Mesenchymal stem cell (in vitro differentiated cells and primary cell): ENCODE measurements around the gene POLR3C.
A peak's percentile ranks its signal among the peaks of the same experiment; 100 is the strongest.
"Not testable (repeated sequence)": the region's sequence is repeated elsewhere in the genome, so short reads cannot be mapped to it uniquely, and the experiment has no call there.

Experiments
- DNase-seq: peaks from one replicate; pipeline ENCODE4 v3.0.0-alpha.2; 2013
- H2AFZ ChIP-seq: one replicate; pipeline ENCODE4 v1.6.1; 2013; ENCODE audit warnings: low read depth, mild to moderate bottlenecking, control low read depth, inconsistent platforms, low read length, moderate library complexity
- H2AK5ac ChIP-seq: 2 replicates; pipeline ENCODE4 v1.6.1; 2013; ENCODE audit warnings: low read length, moderate library complexity, mild to moderate bottlenecking, inconsistent platforms; ENCODE audit not compliant: severe bottlenecking
- H2BK120ac ChIP-seq: one replicate; pipeline ENCODE4 v1.6.1; 2013; ENCODE audit warnings: low read depth, mild to moderate bottlenecking, inconsistent platforms, low read length, moderate library complexity
- H2BK12ac ChIP-seq, 2 experiments: one replicate each; pipeline ENCODE4 v1.6.1; 2013; ENCODE audit warnings: inconsistent platforms in 2 of 2, low read length in 2 of 2, mild to moderate bottlenecking in 2 of 2, moderate library complexity in 2 of 2, control low read depth in 1 of 2
- H2BK15ac ChIP-seq: one replicate; pipeline ENCODE4 v1.6.1; 2013; ENCODE audit warnings: mild to moderate bottlenecking, low read depth, inconsistent platforms; ENCODE audit not compliant: poor library complexity, severe bottlenecking
- H2BK5ac ChIP-seq: 2 replicates; pipeline ENCODE4 v1.6.1; 2013; ENCODE audit warnings: low read depth, mild to moderate bottlenecking, low read length, control low read depth, inconsistent platforms; ENCODE audit not compliant: poor library complexity, severe bottlenecking
- H3K14ac ChIP-seq, 2 experiments: one replicate each; pipeline ENCODE4 v1.6.1; 2013; ENCODE audit warnings: inconsistent platforms in 2 of 2, low read length in 2 of 2, control low read depth in 1 of 2, mild to moderate bottlenecking in 1 of 2, moderate library complexity in 1 of 2
- H3K18ac ChIP-seq, 2 experiments: one replicate each; pipeline ENCODE4 v1.6.1; 2013; ENCODE audit warnings: inconsistent platforms in 2 of 2, low read length in 2 of 2, control low read depth in 1 of 2, low read depth in 1 of 2, mild to moderate bottlenecking in 1 of 2
- H3K23ac ChIP-seq, 2 experiments: one replicate each; pipeline ENCODE4 v1.6.1; 2013; ENCODE audit warnings: inconsistent platforms in 2 of 2, low read length in 2 of 2, mild to moderate bottlenecking in 2 of 2, moderate library complexity in 2 of 2, control low read depth in 1 of 2
- H3K27ac ChIP-seq: 2 replicates; pipeline ENCODE4 v1.5.1; 2013; ENCODE audit warnings: mild to moderate bottlenecking, moderate library complexity, low read length, control low read depth, inconsistent platforms; ENCODE audit not compliant: poor library complexity, severe bottlenecking
- H3K27me3 ChIP-seq, 2 experiments: 2 replicates each; pipeline versions ENCODE4 v1.6.1 to v1.7.0; 2013; ENCODE audit warnings: low read length in 2 of 2, mild to moderate bottlenecking in 2 of 2, moderate library complexity in 2 of 2, control low read depth in 1 of 2, inconsistent platforms in 1 of 2; ENCODE audit not compliant: control insufficient read depth in 1 of 2, insufficient read depth in 1 of 2
- H3K36me3 ChIP-seq, 2 experiments: 2 replicates each; pipeline versions ENCODE4 v1.6.1 to v1.7.0; 2013; ENCODE audit warnings: low read length in 2 of 2, control low read depth in 1 of 2, inconsistent platforms in 1 of 2, low read depth in 1 of 2, mild to moderate bottlenecking in 1 of 2; ENCODE audit not compliant: insufficient read depth in 2 of 2, control insufficient read depth in 1 of 2
- H3K4ac ChIP-seq, 2 experiments: one replicate each; pipeline ENCODE4 v1.6.1; 2013; ENCODE audit warnings: inconsistent platforms in 2 of 2, low read length in 2 of 2, mild to moderate bottlenecking in 2 of 2, moderate library complexity in 2 of 2, control low read depth in 1 of 2, low read depth in 1 of 2
- H3K4me1 ChIP-seq: 2 replicates; pipeline ENCODE4 v1.6.1; 2013; ENCODE audit warnings: low read depth, low read length, control low read depth; ENCODE audit not compliant: control insufficient read depth, insufficient read depth
- H3K4me2 ChIP-seq: 2 replicates; pipeline ENCODE4 v1.6.1; 2013; ENCODE audit warnings: low read length, mild to moderate bottlenecking, inconsistent platforms; ENCODE audit not compliant: poor library complexity, severe bottlenecking
- H3K4me3 ChIP-seq, 2 experiments: 2 replicates each; pipeline versions ENCODE4 v1.5.1 to v1.7.0; 2013; ENCODE audit warnings: low read length in 2 of 2, mild to moderate bottlenecking in 2 of 2, control low read depth in 1 of 2, low read depth in 1 of 2; ENCODE audit not compliant: insufficient read depth in 1 of 2
- H3K79me1 ChIP-seq: replicated peaks from 2 replicates; pipeline ENCODE4 v1.6.1; 2013; ENCODE audit warnings: mild to moderate bottlenecking, control low read depth, low read length, inconsistent platforms; ENCODE audit not compliant: poor library complexity, severe bottlenecking
- H3K9ac ChIP-seq: 2 replicates; pipeline ENCODE4 v1.7.0; 2013; ENCODE audit warnings: mild to moderate bottlenecking, low read length, moderate library complexity
- H3K9me3 ChIP-seq: 2 replicates; pipeline ENCODE4 v1.7.0; 2013; ENCODE audit warnings: mild to moderate bottlenecking, low read length; ENCODE audit not compliant: control insufficient read depth
- H4K8ac ChIP-seq: one replicate; pipeline ENCODE4 v1.6.1; 2013; ENCODE audit warnings: inconsistent platforms, mild to moderate bottlenecking, low read length, moderate library complexity
- H4K91ac ChIP-seq: one replicate; pipeline ENCODE4 v1.6.1; 2013; ENCODE audit warnings: mild to moderate bottlenecking, low read length, inconsistent platforms
- WGBS: methylation state at CpG from one replicate; pipeline ENCODE4 v1.1.7; 2013; ENCODE audit warnings: mixed read lengths; 5-methylcytosine and 5-hydroxymethylcytosine counted together

POLR3C gene

DNA sequence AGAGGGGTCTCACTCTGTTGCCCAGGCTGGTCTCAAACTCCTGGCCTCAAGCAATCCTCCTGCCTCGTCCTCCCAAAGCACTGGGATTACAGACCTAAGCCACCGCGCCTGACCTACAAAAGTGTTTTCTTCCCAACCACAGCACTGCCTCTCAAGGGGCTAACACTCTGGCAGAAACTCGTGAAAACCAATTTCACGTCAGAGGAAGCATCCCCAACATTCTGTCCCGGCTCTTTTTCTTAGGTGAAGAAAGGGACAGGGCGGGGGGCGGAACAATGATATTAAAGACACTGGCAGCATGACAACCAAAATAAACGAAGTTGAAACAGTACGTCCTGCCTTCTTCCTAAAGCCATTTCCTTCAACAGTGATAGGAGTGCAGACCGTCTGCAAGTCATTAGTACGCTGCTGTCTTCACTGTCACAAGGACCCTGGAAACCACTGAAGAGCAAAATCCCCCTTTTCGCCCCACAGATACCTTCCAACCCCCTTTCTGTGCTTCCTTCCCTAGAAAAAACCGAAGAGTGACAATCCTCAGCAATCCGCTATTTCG, 1.1 kb upstream of the POLR3C start:
- not testable (repeated sequence) for H3K14ac ChIP-seq
- WGBS: no CpG with 5 or more reads among the region's 16 CpGs

DNA sequence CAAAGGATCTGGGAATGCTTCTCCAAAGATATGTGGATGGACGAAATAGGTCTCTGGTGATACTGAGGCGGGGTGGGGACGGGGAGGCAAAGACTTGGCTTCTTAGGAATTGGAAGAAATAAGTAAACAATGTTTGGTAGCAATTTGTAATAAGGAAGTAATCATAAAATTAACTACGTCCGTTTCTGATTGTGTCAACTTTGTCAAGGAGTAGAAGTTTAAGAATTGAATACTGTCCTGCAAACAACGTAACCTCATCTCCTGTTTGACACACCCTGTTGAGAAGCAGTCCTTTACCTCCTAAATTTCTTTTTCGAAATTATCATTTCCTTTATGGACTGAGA, 471 bp downstream of the POLR3C start:
- no peak overlapping the region for H2AK5ac ChIP-seq
- no peaks in the 10 kb centered on the region for H3K4me1 ChIP-seq
- H3K23ac ChIP-seq: peak overlapping the region in 1 of 2 experiments; percentile 99
- H3K18ac ChIP-seq: peak overlapping the region; percentile 82 to 98
- no peaks in the 10 kb centered on the region for H3K9me3 ChIP-seq
- peak overlapping the region; percentile 85 to 91 for H3K4me3 ChIP-seq
- peak overlapping the region; percentile 97 for H3K27ac ChIP-seq
- no peaks in the 10 kb centered on the region for H3K27me3 ChIP-seq
- peak overlapping the region in 1 of 2 experiments; percentile 97 for H3K14ac ChIP-seq
- DNase-seq: no peak
- peak overlapping the region; percentile 54 to 90 for H3K4ac ChIP-seq
- H2BK120ac ChIP-seq: no peak overlapping the region
- no peak overlapping the region for H2BK5ac ChIP-seq
- H3K9ac ChIP-seq: peak overlapping the region; percentile 91
- H2BK12ac ChIP-seq: no peak overlapping the region
- H3K79me1 ChIP-seq: peaks cover 14% of the 10 kb centered on the region
- peak overlapping the region; percentile 77 for H4K91ac ChIP-seq
- peak overlapping the region; percentile 86 for H4K8ac ChIP-seq
- H2BK15ac ChIP-seq: no peak overlapping the region
- H3K36me3 ChIP-seq: peaks cover 7 to 36% of the 10 kb centered on the region in 2 experiments
- WGBS: 4% methylated on average over 7 of the region's 7 CpGs
- peak overlapping the region; percentile 72 for H3K4me2 ChIP-seq
- H2AFZ ChIP-seq: peak overlapping the region; percentile 98

More for the DNA sequence above, 1.1 kb upstream of the POLR3C start:
- not testable (repeated sequence) for H3K4ac ChIP-seq, H3K27ac ChIP-seq, H2BK5ac ChIP-seq, H3K27me3 ChIP-seq, H3K79me1 ChIP-seq, H2BK15ac ChIP-seq, H4K91ac ChIP-seq, H2BK12ac ChIP-seq, H2BK120ac ChIP-seq, H3K18ac ChIP-seq, H3K4me1 ChIP-seq, H3K9me3 ChIP-seq, DNase-seq, H3K23ac ChIP-seq, H2AK5ac ChIP-seq, H2AFZ ChIP-seq, H4K8ac ChIP-seq
- peak overlapping the region in 1 of 2 experiments; percentile 67 for H3K4me3 ChIP-seq
- H3K4me2 ChIP-seq: peak overlapping the region; percentile 50
- H3K36me3 ChIP-seq: peaks cover 10 to 20% of the 10 kb centered on the region in 2 experiments
- peak overlapping the region; percentile 65 for H3K9ac ChIP-seq

DNA sequence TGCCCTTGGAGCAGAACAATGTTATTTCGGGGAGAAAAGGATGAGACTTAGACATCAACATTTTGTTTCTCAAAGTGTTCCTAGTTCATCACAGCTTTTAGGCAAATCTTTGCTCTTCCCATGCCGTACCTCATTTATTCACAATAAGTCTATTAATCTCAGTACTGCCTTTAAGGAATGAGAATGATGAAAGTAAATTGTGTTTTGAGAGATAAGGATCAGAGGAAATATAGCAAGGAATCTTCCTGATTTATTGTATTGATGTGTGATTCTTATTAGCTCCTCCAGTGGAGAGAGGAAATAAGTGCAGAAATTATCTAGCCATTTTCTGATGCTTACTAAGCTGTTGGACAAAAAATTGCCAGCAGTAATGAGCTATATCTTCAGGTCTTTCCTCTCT, 2.0 kb downstream of the POLR3C start:
- Histone ChIP-seq H3K4me3 (peak overlapping the region in 1 of 2 experiments; percentile 91), H2AFZ (no peak overlapping the region), H2BK5ac (no peak overlapping the region), H2AK5ac (no peak overlapping the region), H3K23ac (no peak overlapping the region), H3K79me1 (peaks cover 16% of the 10 kb centered on the region), H3K4me1 (no peaks in the 10 kb centered on the region), H4K8ac (no peak overlapping the region), H3K36me3 (peaks cover 16 to 52% of the 10 kb centered on the region in 2 experiments), H3K27me3 (no peaks in the 10 kb centered on the region), H3K14ac (no peak overlapping the region), H2BK12ac (no peak overlapping the region), H4K91ac (no peak overlapping the region), H3K18ac (no peak overlapping the region), H2BK120ac (no peak overlapping the region), H3K9ac (peak overlapping the region; percentile 91), H3K4ac (no peak overlapping the region), H2BK15ac (no peak overlapping the region), H3K4me2 (no peak overlapping the region), H3K9me3 (no peaks in the 10 kb centered on the region), H3K27ac (no peak overlapping the region)
- 89% methylated on average over 1 of the region's 2 CpGs for WGBS
- DNase-seq: no peak

DNA sequence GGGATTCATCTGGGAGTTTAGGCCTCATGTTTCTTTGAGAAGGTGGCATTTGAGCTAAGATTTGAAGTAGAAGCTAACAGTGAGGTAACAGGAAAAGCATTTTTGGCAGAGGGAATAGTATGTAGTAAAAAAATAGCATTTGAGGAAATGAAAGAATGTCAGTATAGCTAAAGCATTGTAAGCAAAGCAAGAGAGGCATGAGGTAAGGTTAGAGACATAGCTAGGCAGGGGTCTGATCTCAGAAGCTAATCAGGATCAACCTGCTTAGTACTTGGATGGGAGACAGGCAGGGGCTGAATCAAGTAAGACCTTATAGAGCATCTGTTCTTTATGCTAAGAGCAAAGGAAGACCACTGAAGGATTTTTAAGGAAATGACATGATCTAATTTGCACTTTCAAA, 4.0 kb downstream of the POLR3C start:
- no peak overlapping the region for H2BK5ac ChIP-seq
- H2BK15ac ChIP-seq: no peak overlapping the region
- H2AFZ ChIP-seq: no peak overlapping the region
- peaks cover 23 to 69% of the 10 kb centered on the region in 2 experiments for H3K36me3 ChIP-seq
- no peak overlapping the region for H3K4me3 ChIP-seq
- no peak overlapping the region for H4K8ac ChIP-seq
- no peak overlapping the region for H3K27ac ChIP-seq
- peaks cover 23% of the 10 kb centered on the region for H3K79me1 ChIP-seq
- no peak overlapping the region for H3K4me2 ChIP-seq
- no peaks in the 10 kb centered on the region for H3K9me3 ChIP-seq
- H3K4me1 ChIP-seq: no peaks in the 10 kb centered on the region
- no peak overlapping the region for H3K18ac ChIP-seq
- H3K27me3 ChIP-seq: no peaks in the 10 kb centered on the region
- no peak for DNase-seq
- H2AK5ac ChIP-seq: no peak overlapping the region
- H2BK12ac ChIP-seq: no peak overlapping the region
- H2BK120ac ChIP-seq: no peak overlapping the region
- no peak overlapping the region for H3K14ac ChIP-seq
- no peak overlapping the region for H3K23ac ChIP-seq
- H4K91ac ChIP-seq: no peak overlapping the region
- no peak overlapping the region for H3K4ac ChIP-seq
- H3K9ac ChIP-seq: no peak overlapping the region
